ENCODE results near the gene PARD3B. TPM values are rescaled to one million over a fixed set of nuclear protein-coding genes. Genes with fewer than 3 reads are reported as not detected.

Gene PARD3B
- total RNA-seq, 1 donor from 2014 or later, result 6.5 TPM

DNA sequence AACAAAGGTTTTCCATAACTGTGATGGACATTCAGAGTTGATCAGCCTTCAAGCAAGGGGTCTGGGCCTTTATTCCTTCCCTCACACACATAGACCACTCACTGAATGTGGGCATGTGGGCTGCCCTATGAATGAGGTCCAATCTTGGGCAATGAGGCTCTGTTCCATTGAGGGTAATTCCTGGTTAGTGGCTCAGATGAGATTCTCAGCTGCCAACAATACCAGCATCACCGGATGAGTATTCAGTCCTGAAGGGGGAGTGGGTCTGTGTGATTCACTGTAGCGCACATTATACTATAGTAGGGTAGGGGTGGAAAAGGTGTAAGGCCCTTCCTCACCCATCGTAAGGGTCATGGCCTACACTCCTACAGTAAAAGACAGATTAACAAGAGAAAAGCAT is 9.9 kb upstream of the PARD3B start:
- no peak overlapping the region for H3K4me3 ChIP-seq (ENCODE audit: low read depth, low read length)
- no peaks in the 10 kb centered on the region for H3K36me3 ChIP-seq (ENCODE audit: control insufficient read depth, insufficient read depth, low read length)
- TF ChIP-seq, protein P1, sequence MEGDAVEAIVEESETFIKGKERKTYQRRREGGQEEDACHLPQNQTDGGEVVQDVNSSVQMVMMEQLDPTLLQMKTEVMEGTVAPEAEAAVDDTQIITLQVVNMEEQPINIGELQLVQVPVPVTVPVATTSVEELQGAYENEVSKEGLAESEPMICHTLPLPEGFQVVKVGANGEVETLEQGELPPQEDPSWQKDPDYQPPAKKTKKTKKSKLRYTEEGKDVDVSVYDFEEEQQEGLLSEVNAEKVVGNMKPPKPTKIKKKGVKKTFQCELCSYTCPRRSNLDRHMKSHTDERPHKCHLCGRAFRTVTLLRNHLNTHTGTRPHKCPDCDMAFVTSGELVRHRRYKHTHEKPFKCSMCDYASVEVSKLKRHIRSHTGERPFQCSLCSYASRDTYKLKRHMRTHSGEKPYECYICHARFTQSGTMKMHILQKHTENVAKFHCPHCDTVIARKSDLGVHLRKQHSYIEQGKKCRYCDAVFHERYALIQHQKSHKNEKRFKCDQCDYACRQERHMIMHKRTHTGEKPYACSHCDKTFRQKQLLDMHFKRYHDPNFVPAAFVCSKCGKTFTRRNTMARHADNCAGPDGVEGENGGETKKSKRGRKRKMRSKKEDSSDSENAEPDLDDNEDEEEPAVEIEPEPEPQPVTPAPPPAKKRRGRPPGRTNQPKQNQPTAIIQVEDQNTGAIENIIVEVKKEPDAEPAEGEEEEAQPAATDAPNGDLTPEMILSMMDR (IDR thresholded peaks at IDR 0.05; ENCODE audit: insufficient read depth, low read length, poor library complexity, severe bottlenecking), result no peak
- no peak for DNase-seq (ENCODE audit: low read depth)
- no peaks in the 10 kb centered on the region for H3K27me3 ChIP-seq (ENCODE audit: control insufficient read depth, insufficient read depth, low read length)

GRCh38 chr2:204535764-204536163 is 9.5 kb upstream of the PARD3B start:
- Histone ChIP-seq H3K4me3 (ENCODE audit: low read depth, low read length) (no peak overlapping the region), H3K36me3 (ENCODE audit: control insufficient read depth, insufficient read depth, low read length) (no peaks in the 10 kb centered on the region), H3K27me3 (ENCODE audit: control insufficient read depth, insufficient read depth, low read length) (no peaks in the 10 kb centered on the region)
- TF ChIP-seq, protein P1 (IDR thresholded peaks at IDR 0.05; ENCODE audit: insufficient read depth, low read length, poor library complexity, severe bottlenecking), result no peak
- DNase-seq (ENCODE audit: low read depth), result no peak

DNA sequence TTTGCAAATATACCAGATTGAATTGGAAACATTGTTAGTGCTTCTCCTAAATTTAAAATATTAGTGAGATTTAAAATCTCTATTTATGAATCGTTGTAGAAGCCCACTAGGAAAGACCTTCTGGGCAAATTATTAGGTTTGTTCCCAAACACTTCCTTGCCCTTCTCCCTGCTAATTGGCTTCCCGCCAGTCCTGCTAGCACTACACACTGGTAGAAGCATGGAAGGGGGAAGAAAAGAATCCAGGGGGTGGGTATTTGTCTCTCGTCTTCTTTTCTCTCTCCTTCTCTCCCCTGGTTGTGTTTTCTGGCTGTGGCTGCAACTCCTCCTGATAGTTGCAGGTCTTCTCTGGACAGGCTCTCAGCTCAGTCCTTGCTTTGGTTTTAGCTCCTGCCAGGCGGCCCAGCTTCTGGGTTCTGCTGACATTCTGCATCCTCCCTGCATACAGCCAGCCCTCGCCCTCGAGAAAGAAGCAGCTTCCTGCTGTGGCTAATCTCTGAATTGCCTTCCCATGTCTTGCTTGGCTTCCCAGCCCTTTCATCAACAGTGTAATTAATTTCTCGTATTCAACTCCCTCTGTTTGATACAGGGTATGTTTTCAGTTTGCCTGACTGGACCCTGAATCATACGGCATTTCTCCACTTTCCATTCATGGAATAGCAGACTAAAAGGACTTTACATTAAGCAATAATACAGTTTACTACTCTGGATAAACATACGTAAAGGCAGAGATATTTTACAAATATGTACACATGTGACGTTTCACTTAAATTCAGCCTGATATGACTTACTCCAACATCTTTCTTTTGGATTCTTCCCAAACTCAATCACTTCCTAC is 6.9 kb upstream of the PARD3B start:
- DNase-seq (ENCODE audit: low read depth), result no peak
- H3K4me3 ChIP-seq (ENCODE audit: low read depth, low read length), result no peak overlapping the region
- TF ChIP-seq, protein P1 (IDR thresholded peaks at IDR 0.05; ENCODE audit: insufficient read depth, low read length, poor library complexity, severe bottlenecking), result no peak
- no peaks in the 10 kb centered on the region for H3K27me3 ChIP-seq (ENCODE audit: control insufficient read depth, insufficient read depth, low read length)
- H3K36me3 ChIP-seq (ENCODE audit: control insufficient read depth, insufficient read depth, low read length), result no peaks in the 10 kb centered on the region

- no peaks in the 10 kb centered on the region for H3K36me3 ChIP-seq (ENCODE audit: control insufficient read depth, insufficient read depth, low read length)
- TF ChIP-seq, protein P1 (IDR thresholded peaks at IDR 0.05; ENCODE audit: insufficient read depth, low read length, poor library complexity, severe bottlenecking), result no peak
These were observed 6.3 kb upstream of the PARD3B start for GRCh38 chr2:204539019-204539385.

DNA sequence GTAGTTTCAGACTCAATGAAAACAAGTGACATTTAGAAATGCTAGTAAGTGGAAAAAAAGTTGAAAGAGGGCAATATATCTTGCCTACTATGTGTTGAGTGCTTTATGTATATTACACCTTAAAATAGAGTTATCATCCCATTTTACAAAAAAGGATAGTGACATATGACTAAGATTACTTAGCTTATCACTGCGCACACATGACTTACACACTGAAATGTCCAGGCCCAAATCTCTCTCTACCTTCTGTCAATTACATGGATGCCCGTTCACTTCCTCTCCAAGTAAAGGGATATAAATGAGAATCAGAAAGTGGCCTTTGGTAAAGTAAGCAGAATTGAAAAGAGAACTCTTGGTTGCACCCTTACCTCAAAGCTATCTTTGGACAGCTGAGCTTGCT is 3.6 kb upstream of the PARD3B start:
- Histone ChIP-seq H3K27me3 (ENCODE audit: control insufficient read depth, insufficient read depth, low read length) (no peaks in the 10 kb centered on the region), H3K36me3 (ENCODE audit: control insufficient read depth, insufficient read depth, low read length) (no peaks in the 10 kb centered on the region), H3K4me3 (ENCODE audit: low read depth, low read length) (no peak overlapping the region)
- TF ChIP-seq, protein P1 (IDR thresholded peaks at IDR 0.05; ENCODE audit: insufficient read depth, low read length, poor library complexity, severe bottlenecking), result no peak
- DNase-seq (ENCODE audit: low read depth), result no peak

More at GRCh38 chr2:204539019-204539385, 6.3 kb upstream of the PARD3B start:
- DNase-seq (ENCODE audit: low read depth), result no peak
- Histone ChIP-seq H3K4me3 (ENCODE audit: low read depth, low read length) (no peak overlapping the region), H3K27me3 (ENCODE audit: control insufficient read depth, insufficient read depth, low read length) (no peaks in the 10 kb centered on the region)

All from kidney epithelial cell (primary cell).